Lower lobe of right lung (tissue), 2 donors: ENCODE results near the gene INPP5A. TPM values are rescaled to one million over a fixed set of nuclear protein-coding genes. Genes with fewer than 3 reads are reported as not detected.

ENCODE experiments used
- ATAC-seq, 2 donors: fragments of 200-7000 bp; cut with Tn5 transposase; one replicate each; pipeline ENCODE4 v1.9.1; 2020 to 2022; ENCODE audit warnings: mild to moderate bottlenecking in 2 of 2, moderate library complexity in 2 of 2
- DNase-seq: peaks from one replicate; pipeline ENCODE4 v3.0.0-alpha.2; 2020
- H3K27ac ChIP-seq: fragments of 200-600 bp; one replicate; pipeline ENCODE4 v1.8.0; 2022
- H3K27me3 ChIP-seq: fragments of 200-600 bp; one replicate; pipeline ENCODE4 v1.8.0; 2022; ENCODE audit warnings: low read depth
- H3K36me3 ChIP-seq: fragments of 200-600 bp; one replicate; pipeline ENCODE4 v1.8.0; 2022; ENCODE audit warnings: mild to moderate bottlenecking
- H3K4me1 ChIP-seq: fragments of 200-600 bp; one replicate; pipeline ENCODE4 v1.8.0; 2022
- H3K4me3 ChIP-seq: fragments of 200-600 bp; one replicate; pipeline ENCODE4 v1.8.0; 2022; ENCODE audit warnings: mild to moderate bottlenecking
- H3K9me3 ChIP-seq: fragments of 200-600 bp; one replicate; pipeline ENCODE4 v1.8.0; 2022
- intact Hi-C: fragments of 100-400 bp; cut with DNase I; formaldehyde crosslinking; loops from one replicate; pipeline ENCODE4 v1.11.0; 2022
- total RNA-seq: library from RNA; stranded (reverse); fragmentation: NEBNext Ultra II Directional; extraction: Animal tissue kit (Norgen Biotek cat#: 25700); gene quantifications from one replicate; pipeline ENCODE4 v1.2.1, GENCODE V29; 2021
- TF ChIP-seq, protein P1 (sequence below): fragments of 200-600 bp; IDR thresholded peaks from one replicate; pipeline ENCODE4 v1.8.0; 2022; ENCODE audit warnings: antibody characterized with exemption, mild to moderate bottlenecking
- donor health status: DM: no; HTN: yes; CAD: no; lungs with severe emphysema.

Gene INPP5A
- total RNA-seq, 1 donor from 2014 or later = 34.1 TPM

DNA sequence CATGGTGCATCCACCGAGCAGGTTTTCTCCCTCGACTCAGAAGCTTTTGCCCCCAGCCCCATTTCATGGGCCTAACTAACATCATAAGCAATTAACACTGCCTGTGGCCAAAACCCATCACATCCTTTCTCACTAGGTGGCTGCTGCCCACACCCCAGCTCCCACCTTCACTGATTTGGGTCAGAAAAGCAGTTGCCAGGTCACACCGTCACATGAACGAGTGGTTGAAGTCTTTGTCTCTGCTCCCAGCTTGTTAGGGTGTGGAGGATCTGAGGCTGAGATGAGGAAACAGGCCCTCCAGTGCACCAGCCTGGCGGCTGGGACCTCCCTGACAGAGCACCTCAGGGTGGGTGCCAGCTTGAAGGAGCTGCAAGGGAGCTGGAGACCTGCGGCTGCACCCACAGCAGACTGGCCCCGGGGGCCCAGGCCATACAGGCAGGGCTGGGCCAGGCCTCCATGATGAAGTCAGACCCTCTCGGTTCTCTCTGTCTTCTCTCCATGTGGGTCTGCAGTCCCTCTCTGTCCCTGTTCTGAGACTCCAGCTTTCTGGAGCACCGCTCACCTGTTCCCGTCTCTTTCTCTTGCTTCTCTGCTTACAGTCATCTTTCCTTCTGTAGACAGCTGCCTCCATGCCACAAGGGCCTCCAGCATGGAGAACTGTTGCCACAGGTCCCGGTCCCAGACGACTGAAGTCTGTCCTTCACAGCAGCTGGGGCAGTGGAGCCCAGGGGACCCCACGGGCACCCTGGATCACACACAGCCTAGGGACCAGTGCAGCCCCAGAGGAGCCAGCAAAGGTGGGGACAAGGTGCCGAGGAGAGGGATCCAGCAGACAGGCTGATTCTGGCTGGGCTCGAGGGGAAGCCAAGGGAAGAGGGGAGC is 13.8 kb upstream of the INPP5A start:
- H3K36me3 ChIP-seq = no peaks in the 10 kb centered on the region
- no peaks in the 10 kb centered on the region for H3K9me3 ChIP-seq
- TF ChIP-seq, protein P1, sequence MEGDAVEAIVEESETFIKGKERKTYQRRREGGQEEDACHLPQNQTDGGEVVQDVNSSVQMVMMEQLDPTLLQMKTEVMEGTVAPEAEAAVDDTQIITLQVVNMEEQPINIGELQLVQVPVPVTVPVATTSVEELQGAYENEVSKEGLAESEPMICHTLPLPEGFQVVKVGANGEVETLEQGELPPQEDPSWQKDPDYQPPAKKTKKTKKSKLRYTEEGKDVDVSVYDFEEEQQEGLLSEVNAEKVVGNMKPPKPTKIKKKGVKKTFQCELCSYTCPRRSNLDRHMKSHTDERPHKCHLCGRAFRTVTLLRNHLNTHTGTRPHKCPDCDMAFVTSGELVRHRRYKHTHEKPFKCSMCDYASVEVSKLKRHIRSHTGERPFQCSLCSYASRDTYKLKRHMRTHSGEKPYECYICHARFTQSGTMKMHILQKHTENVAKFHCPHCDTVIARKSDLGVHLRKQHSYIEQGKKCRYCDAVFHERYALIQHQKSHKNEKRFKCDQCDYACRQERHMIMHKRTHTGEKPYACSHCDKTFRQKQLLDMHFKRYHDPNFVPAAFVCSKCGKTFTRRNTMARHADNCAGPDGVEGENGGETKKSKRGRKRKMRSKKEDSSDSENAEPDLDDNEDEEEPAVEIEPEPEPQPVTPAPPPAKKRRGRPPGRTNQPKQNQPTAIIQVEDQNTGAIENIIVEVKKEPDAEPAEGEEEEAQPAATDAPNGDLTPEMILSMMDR = no peak
- H3K4me3 ChIP-seq = no peak overlapping the region
- ATAC-seq = no peak
- no peak overlapping the region for H3K27ac ChIP-seq
- H3K27me3 ChIP-seq = peaks cover 4% of the 10 kb centered on the region
- intact Hi-C loops = no loop called here
- DNase-seq = peak; percentile 28
- H3K4me1 ChIP-seq = peaks cover 29% of the 10 kb centered on the region

DNA sequence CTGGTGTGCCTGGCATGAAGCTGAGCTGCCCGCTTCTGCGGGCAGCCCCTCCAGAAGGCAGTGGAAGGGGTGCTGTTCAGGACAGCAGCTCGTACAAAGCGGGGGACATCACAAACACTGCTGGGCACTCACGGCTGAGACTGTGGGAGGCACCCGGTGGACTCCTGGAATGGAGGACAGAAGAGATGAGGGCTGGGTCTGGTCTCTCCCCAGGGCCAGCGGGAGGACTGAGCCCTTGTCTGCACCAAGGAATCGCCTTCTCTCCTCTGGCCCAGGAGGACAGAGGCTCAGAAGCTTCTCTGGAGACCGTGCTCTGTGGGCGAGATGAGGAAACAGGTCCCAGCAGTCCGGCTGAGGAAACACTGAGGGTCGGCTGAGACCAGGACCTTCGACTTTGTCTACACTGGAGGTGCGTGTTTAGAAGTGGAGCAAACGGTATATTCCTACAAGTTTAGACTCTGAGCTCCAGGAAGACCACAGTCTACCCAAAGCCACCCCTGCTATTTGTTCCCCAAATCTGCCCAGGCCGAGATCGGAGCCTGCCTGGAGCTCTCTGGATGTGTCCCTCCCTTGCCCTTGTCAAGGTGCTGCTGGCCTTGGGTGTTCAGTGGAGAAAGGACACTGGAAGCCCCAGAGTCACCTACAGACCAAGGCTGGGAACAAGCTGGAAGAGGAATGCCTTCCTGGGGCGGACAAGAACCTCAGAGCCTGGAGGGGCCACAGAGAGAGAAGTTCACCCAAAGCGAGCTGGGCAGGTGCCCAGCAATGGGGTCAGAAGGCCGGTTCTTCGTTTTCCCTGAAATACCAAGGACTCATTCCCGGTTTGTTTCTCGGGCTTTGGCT is 12.9 kb upstream of the INPP5A start:
- no peak overlapping the region for H3K4me3 ChIP-seq
- H3K27me3 ChIP-seq = peaks cover 4% of the 10 kb centered on the region
- no peak overlapping the region for H3K27ac ChIP-seq
- no peak for DNase-seq
- H3K4me1 ChIP-seq = peaks cover 21% of the 10 kb centered on the region
- no peaks in the 10 kb centered on the region for H3K9me3 ChIP-seq
- TF ChIP-seq, protein P1 = no peak
- no peak for ATAC-seq
- no peaks in the 10 kb centered on the region for H3K36me3 ChIP-seq
- intact Hi-C loops = no loop called here

GRCh38 chr10:132526676-132527075 is 10.9 kb upstream of the INPP5A start:
- no peak for ATAC-seq

DNA sequence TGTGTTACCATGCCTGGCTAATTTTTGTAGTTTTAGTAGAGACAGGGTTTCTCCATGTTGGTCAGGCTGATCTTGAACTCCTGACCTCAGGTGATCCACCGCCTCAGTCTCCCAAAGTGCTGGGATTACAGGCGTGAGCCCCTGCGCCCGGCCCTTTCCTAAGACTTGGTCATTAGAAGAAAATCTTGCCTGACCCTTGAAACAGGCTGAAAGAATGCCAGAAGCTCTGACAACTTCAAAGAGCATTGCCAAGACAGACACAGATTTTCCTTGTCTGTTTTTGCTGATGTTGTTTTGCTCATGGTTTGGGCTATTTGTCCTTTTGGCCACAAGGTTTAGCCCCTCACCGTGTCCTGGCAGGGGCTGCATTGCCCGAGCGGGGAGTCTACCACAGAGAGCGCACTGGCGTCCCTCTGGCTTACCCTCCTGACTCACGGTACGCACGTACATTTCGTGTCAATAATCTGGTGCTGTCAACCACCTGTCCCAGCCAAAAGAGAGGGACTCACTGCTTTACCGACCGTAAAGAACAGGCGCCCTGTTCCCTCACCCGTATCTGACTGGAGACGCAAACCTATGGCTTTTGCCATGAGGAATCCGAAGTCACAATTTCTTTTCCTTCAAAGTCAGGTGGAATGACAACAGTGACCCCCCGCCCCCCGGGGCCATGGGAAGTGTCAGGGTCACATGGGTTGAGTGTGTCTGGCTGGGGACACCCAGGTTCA is 10.1 kb upstream of the INPP5A start:
- no peaks in the 10 kb centered on the region for H3K4me1 ChIP-seq
- intact Hi-C loops = no loop called here
- H3K27ac ChIP-seq = no peak overlapping the region
- no peaks in the 10 kb centered on the region for H3K36me3 ChIP-seq
- H3K27me3 ChIP-seq = peaks cover 4% of the 10 kb centered on the region
- peak; percentile 30 for DNase-seq
- ATAC-seq = peak in 1 of 2 donors; percentile 23
- no peak overlapping the region for H3K4me3 ChIP-seq
- TF ChIP-seq, protein P1 = no peak
- H3K9me3 ChIP-seq = peaks cover 4% of the 10 kb centered on the region

More at GRCh38 chr10:132526676-132527075, 10.9 kb upstream of the INPP5A start:
- intact Hi-C loops = no loop called here
- peaks cover 4% of the 10 kb centered on the region for H3K9me3 ChIP-seq
- no peaks in the 10 kb centered on the region for H3K36me3 ChIP-seq
- H3K4me1 ChIP-seq = peaks cover under 1% of the 10 kb centered on the region
- H3K27me3 ChIP-seq = peaks cover 4% of the 10 kb centered on the region
- H3K4me3 ChIP-seq = no peak overlapping the region
- H3K27ac ChIP-seq = no peak overlapping the region
- TF ChIP-seq, protein P1 = no peak
- DNase-seq = peak; percentile 17

- ATAC-seq (peak in 1 of 2 donors; percentile 9), DNase-seq (peak; percentile 28)
- Histone ChIP-seq H3K4me1 (no peaks in the 10 kb centered on the region), H3K4me3 (no peak overlapping the region), H3K36me3 (no peaks in the 10 kb centered on the region), H3K9me3 (peaks cover 4% of the 10 kb centered on the region), H3K27ac (no peak overlapping the region), H3K27me3 (peaks cover 4% of the 10 kb centered on the region)
- intact Hi-C loops = no loop called here
- TF ChIP-seq, protein P1 = no peak
These were observed 9.4 kb upstream of the INPP5A start for GRCh38 chr10:132528064-132528691.
